Body of pancreas (tissue), 4 donors: ENCODE results near the gene ADD1.

ENCODE experiments used
- CTCF ChIP-seq, 7 experiments: fragments of 450-650 bp in 4 of 7; fragments of 200-600 bp in 3 of 7; sonication (generic) in 3 of 7; IDR thresholded peaks; one replicate each; pipeline ENCODE4 v1.5.1; 2016 to 2019; ENCODE audit warnings: antibody characterized with exemption in 7 of 7
- POLR2A ChIP-seq, 3 donors: fragments of 450-650 bp; IDR thresholded peaks; one replicate each; pipeline ENCODE4 v1.6.1; 2016; ENCODE audit warnings: antibody characterized with exemption in 3 of 3, mild to moderate bottlenecking in 2 of 3

GRCh38 chr4:2947926-2948325 lies 104.3 kb downstream of the ADD1 start:
- no peak for TF ChIP-seq CTCF (IDR thresholded peaks at IDR 0.05)
- no peak for TF ChIP-seq POLR2A (IDR thresholded peaks at IDR 0.05)
